HTERT RPE-1 (cell line): ENCODE data around the gene PISD.

ENCODE experiments used
- in situ Hi-C: fragments of 300-500 bp; cut with MboI; formaldehyde crosslinking; loops from 4 replicates; pipeline ENCODE4 v1.14.3; 2020; ENCODE audit warnings: low sequenced_read_pairs

Gene PISD

DNA sequence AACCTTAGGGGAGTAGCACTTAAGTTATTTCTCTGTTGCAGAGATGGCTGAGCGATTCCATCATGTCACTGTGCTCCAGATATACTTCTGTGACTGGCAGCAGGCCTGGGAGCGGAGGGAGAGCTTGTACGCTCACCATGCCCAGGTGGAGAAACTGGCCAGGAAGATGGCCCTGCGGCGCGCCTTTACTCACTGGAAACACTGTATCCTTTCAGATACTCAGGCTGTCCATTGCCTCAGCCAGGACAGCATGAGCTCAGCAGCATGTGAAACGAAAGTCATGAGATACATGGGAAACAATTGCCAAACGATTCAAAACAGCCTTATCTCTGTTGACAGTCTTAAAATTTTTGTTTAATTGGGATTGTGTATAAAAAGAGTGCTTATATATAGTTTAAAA lies 86.8 kb downstream of the PISD start:
- in situ Hi-C loops, result no loop called here

DNA sequence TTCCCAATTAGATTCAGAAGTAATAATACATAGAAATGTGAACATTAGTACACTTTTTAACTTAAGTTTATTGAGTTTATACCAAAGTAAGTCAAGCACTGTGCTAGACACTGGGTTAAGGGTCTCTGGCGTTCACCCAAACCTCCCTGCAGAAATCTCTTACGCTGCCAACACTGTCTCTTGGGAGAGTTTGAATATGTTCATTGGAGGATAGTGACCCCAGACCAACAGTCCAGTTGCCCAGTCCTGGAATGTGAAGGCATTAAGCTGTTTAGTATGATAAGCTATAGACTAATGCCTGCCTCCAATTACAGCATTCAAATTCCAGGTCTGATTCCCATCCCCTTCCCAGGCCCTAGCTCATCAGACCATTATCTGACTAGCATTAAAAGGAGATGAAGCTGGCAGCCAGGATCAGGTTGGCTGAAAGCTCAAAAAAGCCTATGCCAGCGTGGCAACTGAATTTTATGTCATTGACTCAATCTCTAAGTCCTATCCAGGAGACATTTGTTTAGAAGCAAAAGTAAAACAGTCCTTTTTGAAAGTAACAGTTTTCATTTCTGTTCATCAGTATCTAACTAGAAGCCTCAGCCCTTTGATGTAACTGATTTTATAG lies 87.9 kb downstream of the PISD start:
- in situ Hi-C loops, result no loop called here

DNA sequence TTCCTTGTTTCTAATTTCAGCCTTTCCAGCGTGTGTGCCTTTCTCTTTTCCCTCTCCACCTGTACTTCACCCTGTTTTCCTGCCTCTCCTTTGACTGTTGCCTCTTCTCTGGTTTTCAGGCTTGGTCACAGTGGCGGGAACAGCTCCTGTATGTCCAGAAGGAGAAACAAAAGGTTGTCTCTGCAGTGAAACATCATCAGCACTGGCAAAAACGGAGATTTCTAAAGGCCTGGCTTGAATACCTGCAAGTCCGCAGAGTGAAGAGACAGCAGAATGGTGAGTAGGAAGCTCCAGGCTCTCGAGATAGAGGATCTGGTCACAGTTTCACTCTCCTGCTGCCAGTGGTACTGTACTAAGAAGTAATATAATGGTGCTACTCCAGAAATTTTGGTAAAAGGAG lies 89.1 kb downstream of the PISD start:
- in situ Hi-C loops, result no loop called here

DNA sequence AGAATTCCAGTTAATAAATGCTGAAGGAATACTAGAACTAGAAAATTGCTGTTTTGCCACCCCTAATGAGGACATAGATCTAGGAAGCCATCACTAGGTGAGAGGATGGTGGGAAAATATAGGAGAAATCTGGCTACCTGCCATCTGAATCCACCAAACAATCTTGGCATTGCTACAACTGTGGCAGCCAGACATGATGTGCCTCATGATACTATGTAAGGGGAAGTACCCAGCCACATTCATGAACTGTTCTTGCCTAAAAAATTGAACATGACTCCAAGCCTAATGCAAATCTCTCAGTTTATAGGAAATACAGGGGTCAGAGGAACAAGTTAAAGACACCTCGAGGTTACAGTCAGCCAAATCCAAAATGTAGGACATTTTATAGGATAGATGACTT lies 92.9 kb downstream of the PISD start:
- in situ Hi-C loops, result no loop called here
